A549 (cell line): ENCODE data around the gene DDX54.

ENCODE experiments used
- CEBPB ChIP-seq, 2 experiments: fragments of >200 bp in 1 of 2; sonication (Bioruptor Twin) in 1 of 2; formaldehyde crosslinking in 1 of 2; IDR thresholded peaks; 2 replicates each; pipeline ENCODE4 v1.6.1; 2012 to 2016
- HDAC2 ChIP-seq: fragments of 200-600 bp; sonication (generic); IDR thresholded peaks from 2 replicates; pipeline ENCODE4 v1.6.1; 2016
- NFE2L2 ChIP-seq: fragments of 150-350 bp; conservative IDR thresholded peaks from 2 replicates; pipeline ENCODE4 v1.6.1; 2014; ENCODE audit warnings: low read length
- POLR2A ChIP-seq: IDR thresholded peaks from 2 replicates; pipeline ENCODE4 v1.6.1; 2012; ENCODE audit warnings: mild to moderate bottlenecking, low read length
- TF ChIP-seq, protein P1 (sequence below): IDR thresholded peaks from 2 replicates; pipeline ENCODE4 v1.6.1; 2012
- TF ChIP-seq, protein P2 (sequence below): fragments of >200 bp; sonication (Bioruptor Twin); formaldehyde crosslinking; IDR thresholded peaks from 3 replicates; pipeline ENCODE4 v1.5.1; 2016

DNA sequence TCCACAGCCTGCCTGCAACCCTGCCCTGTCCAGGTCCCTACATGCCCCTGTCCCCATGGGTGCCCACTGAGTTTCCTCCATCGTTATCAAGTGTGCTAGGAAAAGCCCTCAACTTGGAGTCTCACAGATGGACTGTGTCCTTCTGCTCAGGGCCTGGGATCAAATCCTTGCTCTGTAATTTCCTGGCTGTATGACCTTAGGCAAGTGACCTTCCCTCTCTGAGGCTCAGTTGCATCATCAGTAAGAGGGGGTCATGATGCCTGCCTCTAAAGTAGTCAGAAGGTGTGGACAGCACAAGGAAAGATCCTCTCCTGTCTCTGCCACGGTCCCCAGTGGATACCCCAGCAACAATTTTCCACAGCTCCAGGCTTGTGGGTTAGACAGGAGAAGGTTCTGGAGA, 71.9 kb downstream of the DDX54 start:
- TF ChIP-seq, protein P1, sequence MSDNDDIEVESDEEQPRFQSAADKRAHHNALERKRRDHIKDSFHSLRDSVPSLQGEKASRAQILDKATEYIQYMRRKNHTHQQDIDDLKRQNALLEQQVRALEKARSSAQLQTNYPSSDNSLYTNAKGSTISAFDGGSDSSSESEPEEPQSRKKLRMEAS = no peak
- TF ChIP-seq HDAC2 (no peak), NFE2L2 (no peak), CEBPB (IDR thresholded peaks at IDR 0.05) (no peak), POLR2A (no peak)
- TF ChIP-seq, protein P2, sequence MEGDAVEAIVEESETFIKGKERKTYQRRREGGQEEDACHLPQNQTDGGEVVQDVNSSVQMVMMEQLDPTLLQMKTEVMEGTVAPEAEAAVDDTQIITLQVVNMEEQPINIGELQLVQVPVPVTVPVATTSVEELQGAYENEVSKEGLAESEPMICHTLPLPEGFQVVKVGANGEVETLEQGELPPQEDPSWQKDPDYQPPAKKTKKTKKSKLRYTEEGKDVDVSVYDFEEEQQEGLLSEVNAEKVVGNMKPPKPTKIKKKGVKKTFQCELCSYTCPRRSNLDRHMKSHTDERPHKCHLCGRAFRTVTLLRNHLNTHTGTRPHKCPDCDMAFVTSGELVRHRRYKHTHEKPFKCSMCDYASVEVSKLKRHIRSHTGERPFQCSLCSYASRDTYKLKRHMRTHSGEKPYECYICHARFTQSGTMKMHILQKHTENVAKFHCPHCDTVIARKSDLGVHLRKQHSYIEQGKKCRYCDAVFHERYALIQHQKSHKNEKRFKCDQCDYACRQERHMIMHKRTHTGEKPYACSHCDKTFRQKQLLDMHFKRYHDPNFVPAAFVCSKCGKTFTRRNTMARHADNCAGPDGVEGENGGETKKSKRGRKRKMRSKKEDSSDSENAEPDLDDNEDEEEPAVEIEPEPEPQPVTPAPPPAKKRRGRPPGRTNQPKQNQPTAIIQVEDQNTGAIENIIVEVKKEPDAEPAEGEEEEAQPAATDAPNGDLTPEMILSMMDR = no peak
